ENCODE measurements around the gene NDUFS8.
A peak's percentile ranks its signal among the peaks of the same experiment; 100 is the strongest.

The NDUFS8 gene

GRCh38 chr11:68003846-68004550, 26.5 kb upstream of the NDUFS8 start, which contains the start of gene UNC93B1:
TSS of gene UNC93B1 (minus strand) at chr11:68004097. CDS start at chr11:68004043, 54 bp downstream.
- DNase-seq = peak; percentile 56 to 73 (median 67)
- peak within 1 kb of the TSS; percentile 42 to 76 (median 59) for H3K4me3 ChIP-seq (ENCODE audit: control insufficient read depth in 1 of 7, extremely low read depth in 1 of 7, insufficient read depth in 4 of 7, low read depth in 2 of 7, low read length in 6 of 7)
- no peaks in the 10 kb centered on the region for H3K9me3 ChIP-seq (ENCODE audit: control extremely low read depth in 1 of 5, control insufficient read depth in 4 of 5, insufficient read depth in 2 of 5, low read depth in 1 of 5, low read length in 4 of 5)
- H3K27me3 ChIP-seq (replicated peaks in 2 of 5; ENCODE audit: control insufficient read depth in 4 of 5, insufficient read depth in 5 of 5, low read length in 4 of 5) = no peaks in the 10 kb centered on the region
- POLR2A ChIA-PET = interaction anchor here (1.1 kb wide), 1 partner anchor 20 kb away, joined by 3 read pairs; no protein-coding TSS in a partner anchor
- no peak within 1 kb of the TSS for H3K27ac ChIP-seq (ENCODE audit: insufficient read depth in 1 of 2, low read depth in 1 of 2, low read length in 2 of 2, poor library complexity in 1 of 2, severe bottlenecking in 2 of 2)
- peaks cover 0 to 68% (median 47%) of the 10 kb centered on the region in 4 experiments for H3K4me1 ChIP-seq (ENCODE audit: control extremely low read depth in 1 of 4, control insufficient read depth in 4 of 4, insufficient read depth in 4 of 4, low read length in 3 of 4)
- CTCF ChIA-PET = no interaction called here
- no peaks in the 10 kb centered on the region for H3K36me3 ChIP-seq (ENCODE audit: control insufficient read depth in 4 of 4, insufficient read depth in 4 of 4, low read length in 3 of 4)
- 4% methylated on average over 35 of the region's 64 CpGs for WGBS (ENCODE audit: insufficient coverage)

GRCh38 chr11:68004551-68005335, 25.7 kb upstream of the NDUFS8 start:
- DNase-seq = no peak
- 78% methylated on average over 11 of the region's 14 CpGs for WGBS (ENCODE audit: insufficient coverage)
- Histone ChIP-seq H3K27me3 (replicated peaks in 2 of 5; ENCODE audit: control insufficient read depth in 4 of 5, insufficient read depth in 5 of 5, low read length in 4 of 5) (no peaks in the 10 kb centered on the region), H3K9me3 (ENCODE audit: control extremely low read depth in 1 of 5, control insufficient read depth in 4 of 5, insufficient read depth in 2 of 5, low read depth in 1 of 5, low read length in 4 of 5) (no peaks in the 10 kb centered on the region), H3K27ac (ENCODE audit: insufficient read depth in 1 of 2, low read depth in 1 of 2, low read length in 2 of 2, poor library complexity in 1 of 2, severe bottlenecking in 2 of 2) (no peak overlapping the region), H3K4me1 (ENCODE audit: control extremely low read depth in 1 of 4, control insufficient read depth in 4 of 4, insufficient read depth in 4 of 4, low read length in 3 of 4) (peaks cover 0 to 69% (median 54%) of the 10 kb centered on the region in 4 experiments), H3K4me3 (ENCODE audit: control insufficient read depth in 1 of 7, extremely low read depth in 1 of 7, insufficient read depth in 4 of 7, low read depth in 2 of 7, low read length in 6 of 7) (peak overlapping the region in 3 of 7 experiments; percentile 8 to 76 (median 69)), H3K36me3 (ENCODE audit: control insufficient read depth in 4 of 4, insufficient read depth in 4 of 4, low read length in 3 of 4) (no peaks in the 10 kb centered on the region)
- POLR2A ChIA-PET = interaction anchor here (1.1 kb wide), 1 partner anchor 19 kb away, joined by 3 read pairs; no protein-coding TSS in a partner anchor
- CTCF ChIA-PET = no interaction called here

GRCh38 chr11:68006606-68007166, 23.8 kb upstream of the NDUFS8 start:
- Histone ChIP-seq H3K27me3 (replicated peaks in 2 of 5; ENCODE audit: control insufficient read depth in 4 of 5, insufficient read depth in 5 of 5, low read length in 4 of 5) (no peaks in the 10 kb centered on the region), H3K36me3 (ENCODE audit: control insufficient read depth in 4 of 4, insufficient read depth in 4 of 4, low read length in 3 of 4) (no peaks in the 10 kb centered on the region), H3K27ac (ENCODE audit: insufficient read depth in 1 of 2, low read depth in 1 of 2, low read length in 2 of 2, poor library complexity in 1 of 2, severe bottlenecking in 2 of 2) (no peak overlapping the region), H3K9me3 (ENCODE audit: control extremely low read depth in 1 of 5, control insufficient read depth in 4 of 5, insufficient read depth in 2 of 5, low read depth in 1 of 5, low read length in 4 of 5) (no peaks in the 10 kb centered on the region), H3K4me1 (ENCODE audit: control extremely low read depth in 1 of 4, control insufficient read depth in 4 of 4, insufficient read depth in 4 of 4, low read length in 3 of 4) (peaks cover 0 to 81% (median 73%) of the 10 kb centered on the region in 4 experiments), H3K4me3 (ENCODE audit: control insufficient read depth in 1 of 7, extremely low read depth in 1 of 7, insufficient read depth in 4 of 7, low read depth in 2 of 7, low read length in 6 of 7) (peak overlapping the region in 1 of 7 experiments; percentile 23)
- no peak for DNase-seq
- ChIA-PET CTCF (interaction anchor here (0.7 to 1.3 kb wide), 3 partner anchors 13 to 22 kb away, joined by 3 to 4 read pairs (median 3); no protein-coding TSS in a partner anchor), POLR2A (interaction anchor here (1.1 kb wide), 1 partner anchor 31 kb away, joined by 3 read pairs; no protein-coding TSS in a partner anchor)
- 99% methylated on average over 7 of the region's 7 CpGs for WGBS (ENCODE audit: insufficient coverage)

GRCh38 chr11:68007498-68008380, 22.7 kb upstream of the NDUFS8 start:
- ChIA-PET POLR2A (no interaction called here), CTCF (interaction anchor here (1.1 to 4.4 kb wide), 6 partner anchors 9 to 111 kb away, joined by 3 to 25 read pairs (median 6); no protein-coding TSS in a partner anchor)
- no peak for DNase-seq
- H3K4me1 ChIP-seq (ENCODE audit: control extremely low read depth in 1 of 4, control insufficient read depth in 4 of 4, insufficient read depth in 4 of 4, low read length in 3 of 4) = peaks cover 0 to 85% (median 77%) of the 10 kb centered on the region in 4 experiments
- no peak overlapping the region for H3K4me3 ChIP-seq (ENCODE audit: control insufficient read depth in 1 of 7, extremely low read depth in 1 of 7, insufficient read depth in 4 of 7, low read depth in 2 of 7, low read length in 6 of 7)
- 95% methylated on average over 13 of the region's 16 CpGs for whole genome bisulfite sequencing (ENCODE audit: insufficient coverage)
- no peaks in the 10 kb centered on the region for H3K27me3 ChIP-seq (replicated peaks in 2 of 5; ENCODE audit: control insufficient read depth in 4 of 5, insufficient read depth in 5 of 5, low read length in 4 of 5)
- no peaks in the 10 kb centered on the region for H3K36me3 ChIP-seq (ENCODE audit: control insufficient read depth in 4 of 4, insufficient read depth in 4 of 4, low read length in 3 of 4)
- H3K9me3 ChIP-seq (ENCODE audit: control extremely low read depth in 1 of 5, control insufficient read depth in 4 of 5, insufficient read depth in 2 of 5, low read depth in 1 of 5, low read length in 4 of 5) = no peaks in the 10 kb centered on the region
- H3K27ac ChIP-seq (ENCODE audit: insufficient read depth in 1 of 2, low read depth in 1 of 2, low read length in 2 of 2, poor library complexity in 1 of 2, severe bottlenecking in 2 of 2) = no peak overlapping the region

- Histone ChIP-seq H3K27ac (ENCODE audit: insufficient read depth in 1 of 2, low read depth in 1 of 2, low read length in 2 of 2, poor library complexity in 1 of 2, severe bottlenecking in 2 of 2) (peak overlapping the region in 1 of 2 experiments; percentile 63), H3K9me3 (ENCODE audit: control extremely low read depth in 1 of 5, control insufficient read depth in 4 of 5, insufficient read depth in 2 of 5, low read depth in 1 of 5, low read length in 4 of 5) (no peaks in the 10 kb centered on the region), H3K27me3 (replicated peaks in 2 of 5; ENCODE audit: control insufficient read depth in 4 of 5, insufficient read depth in 5 of 5, low read length in 4 of 5) (no peaks in the 10 kb centered on the region), H3K36me3 (ENCODE audit: control insufficient read depth in 4 of 4, insufficient read depth in 4 of 4, low read length in 3 of 4) (no peaks in the 10 kb centered on the region), H3K4me1 (ENCODE audit: control extremely low read depth in 1 of 4, control insufficient read depth in 4 of 4, insufficient read depth in 4 of 4, low read length in 3 of 4) (peaks cover 0 to 86% (median 75%) of the 10 kb centered on the region in 4 experiments), H3K4me3 (ENCODE audit: control insufficient read depth in 1 of 7, extremely low read depth in 1 of 7, insufficient read depth in 4 of 7, low read depth in 2 of 7, low read length in 6 of 7) (peak overlapping the region in 2 of 7 experiments; percentile 48 to 65)
- ChIA-PET POLR2A (no interaction called here), CTCF (interaction anchor here (0.8 to 4.4 kb wide), 12 partner anchors 10 to 134 kb away, joined by 3 to 25 read pairs (median 4); no protein-coding TSS in a partner anchor)
- peak in 2 of 3 donors; percentile 69 to 86 for DNase-seq
- 31% methylated on average over 16 of the region's 27 CpGs for whole genome bisulfite sequencing (ENCODE audit: insufficient coverage)
Measured at GRCh38 chr11:68008381-68009337, 21.8 kb upstream of the NDUFS8 start.

Data from common myeloid progenitor, CD34-positive (primary cell).